Subcutaneous adipose tissue (tissue), 4 donors: ENCODE results near the gene CFAP46. TPM values are rescaled to one million over a fixed set of nuclear protein-coding genes. Genes with fewer than 3 reads are reported as not detected.

Source experiments
- total RNA-seq, 4 donors: library from RNA; depleted of rRNA; stranded (reverse); fragments of >200 nt; gene quantifications; one replicate each; pipeline ENCODE4 v1.1.0, GENCODE V29; 2016
- TF ChIP-seq, protein P1 (sequence below): fragments of 450-650 bp; IDR thresholded peaks from one replicate; pipeline ENCODE4 v1.5.1; 2016; ENCODE audit warnings: low read depth, mild to moderate bottlenecking, control low read depth, antibody characterized with exemption, moderate library complexity

The CFAP46 gene
- total RNA-seq, 4 donors from 2014 or later: not detected

DNA sequence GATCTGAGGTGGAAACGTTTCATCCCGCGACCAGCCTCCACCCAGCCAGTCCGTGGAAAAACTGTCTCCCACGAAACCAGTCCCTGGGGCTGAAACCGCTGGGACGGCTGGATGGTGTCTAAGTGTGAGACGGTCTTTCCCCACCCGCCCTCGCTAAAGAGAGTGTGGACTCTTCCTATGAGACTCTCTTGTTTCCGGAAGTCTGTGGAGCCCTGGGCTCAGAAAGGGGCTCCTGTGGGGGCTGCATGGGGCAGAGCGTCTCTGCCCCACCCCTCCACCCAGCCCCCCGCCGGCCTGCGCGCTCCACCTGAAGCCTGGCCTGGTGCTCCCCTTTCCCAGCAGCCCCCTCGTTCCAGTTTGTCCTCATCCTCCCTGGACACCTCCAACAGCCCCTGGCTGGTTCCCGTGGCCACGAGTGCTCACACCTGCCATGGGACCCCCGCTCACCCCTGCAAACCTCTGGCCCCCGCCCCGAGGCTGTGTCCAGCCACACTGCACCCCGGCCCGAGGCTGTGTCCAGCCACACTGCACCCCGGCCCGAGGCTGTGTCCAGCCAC is 28.7 kb downstream of the CFAP46 start:
- TF ChIP-seq, protein P1, sequence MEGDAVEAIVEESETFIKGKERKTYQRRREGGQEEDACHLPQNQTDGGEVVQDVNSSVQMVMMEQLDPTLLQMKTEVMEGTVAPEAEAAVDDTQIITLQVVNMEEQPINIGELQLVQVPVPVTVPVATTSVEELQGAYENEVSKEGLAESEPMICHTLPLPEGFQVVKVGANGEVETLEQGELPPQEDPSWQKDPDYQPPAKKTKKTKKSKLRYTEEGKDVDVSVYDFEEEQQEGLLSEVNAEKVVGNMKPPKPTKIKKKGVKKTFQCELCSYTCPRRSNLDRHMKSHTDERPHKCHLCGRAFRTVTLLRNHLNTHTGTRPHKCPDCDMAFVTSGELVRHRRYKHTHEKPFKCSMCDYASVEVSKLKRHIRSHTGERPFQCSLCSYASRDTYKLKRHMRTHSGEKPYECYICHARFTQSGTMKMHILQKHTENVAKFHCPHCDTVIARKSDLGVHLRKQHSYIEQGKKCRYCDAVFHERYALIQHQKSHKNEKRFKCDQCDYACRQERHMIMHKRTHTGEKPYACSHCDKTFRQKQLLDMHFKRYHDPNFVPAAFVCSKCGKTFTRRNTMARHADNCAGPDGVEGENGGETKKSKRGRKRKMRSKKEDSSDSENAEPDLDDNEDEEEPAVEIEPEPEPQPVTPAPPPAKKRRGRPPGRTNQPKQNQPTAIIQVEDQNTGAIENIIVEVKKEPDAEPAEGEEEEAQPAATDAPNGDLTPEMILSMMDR: no peak

DNA sequence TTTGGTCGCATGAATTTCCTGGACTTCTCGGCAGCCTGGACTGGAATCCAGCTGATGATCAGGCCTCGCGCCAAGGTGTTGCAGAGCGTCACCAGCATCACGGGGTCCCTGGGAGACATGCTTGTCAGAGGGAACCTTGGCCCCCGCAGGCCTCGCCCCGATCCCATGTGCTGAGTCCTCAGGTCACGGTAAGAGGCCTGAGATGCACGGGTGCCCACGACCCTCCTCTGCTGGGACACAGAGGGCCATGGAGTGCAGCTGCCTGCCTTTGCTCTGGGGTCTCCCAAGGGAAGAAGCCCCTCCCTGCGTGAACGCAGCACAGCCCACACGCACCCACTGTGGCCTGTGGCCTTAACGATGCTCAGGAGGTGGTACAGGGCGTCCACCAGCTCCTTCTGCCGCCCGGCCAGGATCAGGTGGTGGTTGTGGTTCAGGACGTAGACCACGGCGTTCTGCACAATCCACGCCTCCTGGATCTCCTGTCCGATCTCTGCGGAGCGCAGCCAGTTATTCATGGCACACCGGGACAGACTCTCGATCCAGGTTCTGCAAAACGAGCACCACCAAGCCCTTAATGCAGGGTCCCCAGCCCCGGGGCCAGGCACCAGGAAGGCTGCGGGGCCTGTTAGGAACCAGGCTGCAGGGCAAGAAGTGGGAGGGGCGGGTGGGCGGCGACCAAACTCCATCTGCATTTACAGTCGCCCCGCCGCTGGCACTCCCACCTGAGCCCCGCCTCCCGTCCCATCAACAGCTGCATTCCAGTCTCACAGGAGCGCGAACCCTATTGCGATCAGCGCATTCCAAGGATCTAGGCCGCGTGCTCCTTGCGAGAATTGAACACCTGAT is 29.4 kb downstream of the CFAP46 start:
- TF ChIP-seq, protein P1: no peak

DNA sequence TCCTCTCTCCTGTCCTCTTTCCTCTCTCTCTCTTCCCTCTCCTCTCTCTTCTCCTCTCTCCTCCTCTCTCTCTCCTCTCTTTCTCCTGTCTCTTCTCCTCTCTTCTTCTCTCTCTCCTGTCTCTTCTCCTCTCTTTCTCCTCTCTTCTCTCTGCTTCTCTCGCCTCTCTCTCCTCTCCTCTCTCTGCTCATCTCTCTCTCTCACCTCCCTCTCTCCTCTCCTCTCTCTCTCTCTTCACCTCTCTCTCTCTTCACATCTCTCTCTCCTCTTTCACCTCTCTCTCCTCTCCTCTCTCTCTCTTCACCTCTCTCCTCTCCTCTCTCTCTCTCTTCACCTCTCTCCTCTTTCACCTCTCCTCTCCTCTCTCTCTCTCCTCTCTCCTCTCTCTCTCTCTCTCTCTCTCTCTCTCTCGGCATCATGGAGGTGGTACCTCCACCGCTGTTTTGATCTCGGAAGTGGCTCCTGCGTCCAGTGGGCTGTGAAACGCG is 30.1 kb downstream of the CFAP46 start:
- TF ChIP-seq, protein P1: no peak

DNA sequence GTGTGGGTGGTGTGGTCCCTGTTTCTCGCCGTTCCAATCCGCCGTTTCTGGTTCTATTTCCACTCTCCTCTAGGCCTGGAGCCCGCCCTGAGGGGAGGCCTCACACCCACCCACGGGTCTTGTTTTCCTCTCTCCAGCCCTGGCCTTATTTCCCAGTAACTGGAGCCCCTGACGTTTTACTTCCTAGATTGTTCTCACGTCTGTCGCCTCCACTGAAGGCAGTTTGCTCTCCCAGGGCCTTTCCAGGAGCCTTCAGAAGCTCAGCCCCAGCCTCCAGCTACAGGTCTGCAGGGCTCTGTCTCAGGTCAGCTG is 30.6 kb downstream of the CFAP46 start:
- TF ChIP-seq, protein P1: no peak

DNA sequence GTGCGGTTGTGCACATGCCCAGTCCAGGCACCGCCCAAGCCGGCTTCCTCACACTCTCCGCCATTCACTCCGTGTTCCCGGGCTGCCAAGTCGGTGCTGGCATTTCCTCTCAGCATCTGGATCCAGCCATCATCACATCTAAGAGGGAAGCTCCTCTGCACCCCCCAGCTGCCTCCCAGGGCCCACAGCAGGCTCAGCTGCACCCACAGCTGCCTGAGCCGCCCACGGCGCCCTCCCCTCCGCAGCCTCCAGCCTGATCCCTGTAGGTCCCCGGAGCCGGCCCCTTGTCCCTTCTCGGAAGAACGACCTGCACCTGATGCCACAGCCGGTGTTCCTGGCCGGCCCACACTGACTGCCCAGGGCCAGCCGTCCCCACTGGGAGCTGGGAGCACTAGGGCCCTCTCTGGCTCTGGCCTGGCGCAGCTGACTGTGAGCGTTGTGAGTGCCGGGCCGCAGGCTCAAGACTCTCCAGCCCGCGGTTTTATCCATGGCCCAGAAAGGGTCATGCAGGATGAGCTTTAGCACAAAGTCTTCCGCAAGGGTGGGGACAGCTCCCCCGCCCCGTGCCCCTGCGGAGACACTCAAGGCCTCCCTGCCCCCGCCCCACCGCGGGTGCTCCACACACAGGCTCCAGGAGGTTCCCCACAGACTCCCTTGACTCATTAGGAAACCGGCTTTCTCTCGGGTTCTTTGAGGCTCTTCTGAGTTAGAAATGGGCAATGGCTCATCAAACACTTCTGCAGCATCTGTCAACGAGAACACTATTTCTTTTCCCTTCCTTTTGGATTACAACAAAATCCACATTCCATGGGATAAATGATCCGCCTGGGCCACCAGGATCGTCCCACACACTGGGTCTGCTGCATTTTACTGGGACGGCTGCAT is 31.2 kb downstream of the CFAP46 start:
- TF ChIP-seq, protein P1: no peak

DNA sequence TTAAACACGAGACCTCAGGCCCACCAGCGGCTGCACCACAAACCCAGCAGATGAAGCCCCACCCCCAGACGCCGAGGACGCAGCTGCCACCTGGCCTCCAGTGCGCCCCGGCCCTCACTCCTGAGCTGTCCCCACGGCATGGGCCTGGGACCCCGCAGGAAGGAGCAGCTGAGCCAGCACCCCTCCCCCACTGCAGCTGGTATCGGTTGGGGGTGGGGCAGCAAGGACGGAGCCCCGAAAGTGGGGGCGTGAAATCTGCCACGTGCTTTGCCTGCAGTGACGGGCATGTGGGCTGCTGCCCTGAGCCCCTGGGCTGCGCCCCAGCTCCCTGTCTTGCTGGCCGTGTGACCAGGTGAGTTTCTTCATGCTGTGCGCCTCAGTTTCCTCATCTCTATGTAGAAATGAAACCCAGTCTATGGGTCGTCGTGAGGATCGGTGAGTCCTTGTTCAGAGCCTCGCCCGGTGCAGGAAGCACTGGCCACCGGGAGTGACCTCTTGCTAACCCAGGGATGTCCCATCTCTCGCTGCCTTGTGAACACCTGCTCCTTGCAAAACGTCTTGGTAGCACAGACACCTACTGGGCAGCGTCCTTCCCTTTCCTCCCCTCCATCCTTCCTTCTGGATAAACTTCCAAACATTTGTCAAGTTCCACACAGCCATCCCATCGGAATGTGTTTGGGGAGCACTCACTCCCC is 32.0 kb downstream of the CFAP46 start:
- TF ChIP-seq, protein P1: no peak
